Naive thymus-derived CD4-positive, alpha-beta T cell (primary cell): ENCODE results near the gene ACAP2. TPM values are rescaled to one million over a fixed set of nuclear protein-coding genes. Genes with fewer than 3 reads are reported as not detected.
"Not testable (repeated sequence)": the region's sequence is repeated elsewhere in the genome, so short reads cannot be mapped to it uniquely, and the experiment has no call there.

Experiments
- ATAC-seq: fragments of 150-1000 bp; cut with Tn5 transposase; 2 replicates; pipeline ENCODE4 v1.10.0; 2021; ENCODE audit warnings: mild to moderate bottlenecking, moderate library complexity
- CTCF ChIA-PET: fragments of 350-600 bp; sonication (Branson Sonifier 250); formaldehyde crosslinking; loops from one replicate; lab custom pipeline; 2021; ENCODE audit warnings: antibody characterized with exemption; lab: Charles Lee
- POLR2A ChIA-PET: fragments of 350-600 bp; sonication (Branson Sonifier 250); formaldehyde crosslinking; loops from one replicate; lab custom pipeline; 2021; ENCODE audit warnings: antibody characterized with exemption, inconsistent platforms; lab: Charles Lee
- DNase-seq, 9 donors: peaks; one replicate each; pipeline versions ENCODE4 v3.0.0 to v3.0.0-alpha.2; 2020 to 2022; ENCODE audit warnings: mixed read lengths in 1 of 9
- H3K27ac ChIP-seq: one replicate; pipeline ENCODE4 v1.7.0; 2013; ENCODE audit warnings: mild to moderate bottlenecking, low read depth, low read length, moderate library complexity
- H3K27me3 ChIP-seq, 2 donors: one replicate each; pipeline ENCODE4 v1.7.0; 2013; ENCODE audit warnings: low read length in 2 of 2, mild to moderate bottlenecking in 2 of 2, moderate library complexity in 2 of 2; ENCODE audit not compliant: control insufficient read depth in 2 of 2, insufficient read depth in 2 of 2
- H3K36me3 ChIP-seq, 3 experiments: 1 replicate in 2 of 3; 2 replicates in 1 of 3; pipeline ENCODE4 v1.7.0; 2013; ENCODE audit warnings: low read length in 3 of 3, mild to moderate bottlenecking in 3 of 3, moderate library complexity in 1 of 3; ENCODE audit not compliant: insufficient read depth in 3 of 3, control insufficient read depth in 2 of 3
- H3K4me1 ChIP-seq, 2 donors: one replicate each; pipeline ENCODE4 v1.7.0; 2013; ENCODE audit warnings: low read length in 2 of 2, mild to moderate bottlenecking in 2 of 2, moderate library complexity in 1 of 2; ENCODE audit not compliant: control insufficient read depth in 2 of 2, insufficient read depth in 2 of 2
- H3K4me3 ChIP-seq: 2 replicates; pipeline ENCODE4 v1.7.0; 2013; ENCODE audit warnings: mild to moderate bottlenecking, low read length
- H3K9me3 ChIP-seq, 3 experiments: 1 replicate in 2 of 3; 2 replicates in 1 of 3; pipeline ENCODE4 v1.7.0; 2013; ENCODE audit warnings: low read length in 3 of 3; ENCODE audit not compliant: control insufficient read depth in 2 of 3
- H3K27ac Mint-ChIP-seq, 9 donors: one replicate each; pipeline ENCODE4 v1.8.0; 2020 to 2022; ENCODE audit warnings: mixed read lengths in 9 of 9, mild to moderate bottlenecking in 8 of 9, moderate library complexity in 5 of 9, inconsistent platforms in 2 of 9
- H3K27me3 Mint-ChIP-seq, 5 donors: one replicate each; pipeline ENCODE4 v1.8.0; 2021 to 2022; ENCODE audit warnings: mixed read lengths in 5 of 5, mild to moderate bottlenecking in 1 of 5
- H3K36me3 Mint-ChIP-seq, 5 donors: one replicate each; pipeline ENCODE4 v1.8.0; 2020 to 2022; ENCODE audit warnings: mixed read lengths in 5 of 5, mild to moderate bottlenecking in 3 of 5, inconsistent platforms in 1 of 5
- H3K4me1 Mint-ChIP-seq, 7 donors: one replicate each; pipeline ENCODE4 v1.8.0; 2020 to 2022; ENCODE audit warnings: mixed read lengths in 7 of 7, mild to moderate bottlenecking in 3 of 7, inconsistent platforms in 1 of 7
- H3K4me3 Mint-ChIP-seq, 10 donors: one replicate each; pipeline ENCODE4 v1.8.0; 2020 to 2022; ENCODE audit warnings: mild to moderate bottlenecking in 10 of 10, mixed read lengths in 10 of 10, moderate library complexity in 6 of 10, inconsistent platforms in 2 of 10
- H3K9me3 Mint-ChIP-seq, 11 donors: one replicate each; pipeline ENCODE4 v1.8.0; 2020 to 2022; ENCODE audit warnings: mixed read lengths in 11 of 11, mild to moderate bottlenecking in 4 of 11, inconsistent platforms in 1 of 11, moderate library complexity in 1 of 11
- intact Hi-C, 2 donors: fragments of 100-400 bp; cut with micrococcal nuclease; formaldehyde crosslinking; loops; one replicate each; pipeline ENCODE4 v1.15.1; 2023
- polyA plus RNA-seq, 2 donors: library from polyadenylated mRNA; unstranded; fragments of 300-500 nt; fragmentation: Illumina TruSeq; gene quantifications; one replicate each; pipeline ENCODE4 v1.2.3, GENCODE V29; 2021
- total RNA-seq, 6 experiments: library from RNA in 5 of 6; stranded (reverse) in 5 of 6; gene quantifications; 1 replicate in 5 of 6; 2 replicates in 1 of 6; pipeline ENCODE4 v1.2.3 and lab custom pipeline; 2021 to 2026

ACAP2 gene, protein sequence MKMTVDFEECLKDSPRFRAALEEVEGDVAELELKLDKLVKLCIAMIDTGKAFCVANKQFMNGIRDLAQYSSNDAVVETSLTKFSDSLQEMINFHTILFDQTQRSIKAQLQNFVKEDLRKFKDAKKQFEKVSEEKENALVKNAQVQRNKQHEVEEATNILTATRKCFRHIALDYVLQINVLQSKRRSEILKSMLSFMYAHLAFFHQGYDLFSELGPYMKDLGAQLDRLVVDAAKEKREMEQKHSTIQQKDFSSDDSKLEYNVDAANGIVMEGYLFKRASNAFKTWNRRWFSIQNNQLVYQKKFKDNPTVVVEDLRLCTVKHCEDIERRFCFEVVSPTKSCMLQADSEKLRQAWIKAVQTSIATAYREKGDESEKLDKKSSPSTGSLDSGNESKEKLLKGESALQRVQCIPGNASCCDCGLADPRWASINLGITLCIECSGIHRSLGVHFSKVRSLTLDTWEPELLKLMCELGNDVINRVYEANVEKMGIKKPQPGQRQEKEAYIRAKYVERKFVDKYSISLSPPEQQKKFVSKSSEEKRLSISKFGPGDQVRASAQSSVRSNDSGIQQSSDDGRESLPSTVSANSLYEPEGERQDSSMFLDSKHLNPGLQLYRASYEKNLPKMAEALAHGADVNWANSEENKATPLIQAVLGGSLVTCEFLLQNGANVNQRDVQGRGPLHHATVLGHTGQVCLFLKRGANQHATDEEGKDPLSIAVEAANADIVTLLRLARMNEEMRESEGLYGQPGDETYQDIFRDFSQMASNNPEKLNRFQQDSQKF
- total RNA-seq, result 100 to 1,000 TPM in 1 of 5 experiments, 10 to 100 TPM in 4; 68.1 to 111 (median 74.2) TPM
- polyA plus RNA-seq, result 10 to 100 TPM; 40.1 to 45.7 TPM
- total RNA-seq (lab: John Stamatoyannopoulos, UW), result 150 reads per million, percentile 90 among the genes with 10 or more reads in this experiment

DNA sequence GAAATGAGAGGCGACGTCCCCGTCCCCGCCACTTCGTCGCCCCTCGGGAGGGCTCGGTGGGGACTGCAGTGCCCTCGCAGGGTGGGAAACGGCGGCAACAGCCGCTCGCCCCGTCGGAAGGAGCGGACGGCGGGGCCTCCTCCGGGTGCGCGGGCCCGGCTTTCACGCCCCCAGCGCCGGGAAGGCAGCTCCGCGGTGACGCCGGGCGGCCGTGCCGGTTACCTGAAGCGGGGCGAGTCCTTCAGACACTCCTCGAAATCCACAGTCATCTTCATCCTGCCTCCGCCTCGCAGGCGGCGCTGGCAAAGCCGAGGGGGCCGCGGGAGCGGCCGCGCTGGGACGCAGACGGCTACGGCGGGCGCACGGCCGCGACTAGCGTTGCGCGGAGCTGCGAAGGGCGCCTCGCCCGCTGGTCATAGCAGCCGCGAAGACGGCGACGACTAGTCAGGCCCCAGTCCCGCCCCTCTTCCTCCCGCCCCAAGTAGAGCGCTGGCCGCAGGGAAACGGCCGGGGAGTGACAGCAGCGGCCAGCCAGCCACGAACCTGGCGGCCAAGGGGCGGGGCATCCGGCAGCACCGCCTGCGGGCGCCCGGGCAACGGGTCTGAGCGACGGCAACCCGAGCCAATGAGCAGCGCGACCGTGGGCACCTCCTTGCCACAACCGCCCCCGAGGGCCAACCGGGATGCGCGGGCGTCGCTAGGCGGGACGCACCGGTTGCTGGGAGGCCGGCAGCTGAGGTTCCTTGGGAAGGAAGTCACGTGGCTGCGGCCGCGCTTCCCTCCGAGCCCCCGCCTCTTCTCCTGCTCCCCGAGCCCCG lies at the start of gene ACAP2:
TSS of gene ACAP2 (minus strand) at position 448 of the 818 bp plus-strand sequence. CDS start at position 275, 173 bp downstream.
- intact Hi-C loops, result loop anchor here (1.0 to 10.0 kb wide), 15 partner anchors 16 to 990 kb away; partner anchors contain the start of genes ATP13A3 (in 2 of the 2), LSG1 (in 2 of the 2), PPP1R2 (in 2 of the 2) and XXYLT1 (in 2 of the 2)
- peaks cover 0 to 8% (median 0%) of the 10 kb centered on the region in 3 experiments for H3K36me3 ChIP-seq
- peaks cover 30 to 68% (median 55%) of the 10 kb centered on the region in 7 donors for H3K4me1 Mint-ChIP-seq
- DNase-seq (peak; percentile 96 to 100 (median 98)), ATAC-seq (peak; percentile 96)
- H3K4me1 ChIP-seq, result peaks cover 24 to 38% of the 10 kb centered on the region in 2 donors
- POLR2A ChIA-PET, result interaction anchor here (0.7 to 3.2 kb wide), 11 partner anchors 13 to 771 kb away, joined by 3 to 18 read pairs (median 3); partner anchors contain the start of genes LSG1 and PPP1R2
- peak within 1 kb of the TSS; percentile 87 for H3K27ac ChIP-seq
- H3K36me3 Mint-ChIP-seq, result no peaks in the 10 kb centered on the region
- CTCF ChIA-PET, result interaction anchor here (0.6 to 0.8 kb wide), 2 partner anchors 18 to 80 kb away, joined by 3 read pairs; no protein-coding TSS in a partner anchor
- H3K27me3 ChIP-seq, result no peaks in the 10 kb centered on the region
- H3K4me3 ChIP-seq, result peak within 1 kb of the TSS; percentile 91
- H3K4me3 Mint-ChIP-seq, result peak within 1 kb of the TSS; percentile 94 to 98 (median 96)
- H3K27ac Mint-ChIP-seq, result peak within 1 kb of the TSS; percentile 84 to 95 (median 91)
- H3K9me3 Mint-ChIP-seq, result no peaks in the 10 kb centered on the region
- H3K9me3 ChIP-seq, result no peaks in the 10 kb centered on the region
- H3K27me3 Mint-ChIP-seq, result no peaks in the 10 kb centered on the region

DNA sequence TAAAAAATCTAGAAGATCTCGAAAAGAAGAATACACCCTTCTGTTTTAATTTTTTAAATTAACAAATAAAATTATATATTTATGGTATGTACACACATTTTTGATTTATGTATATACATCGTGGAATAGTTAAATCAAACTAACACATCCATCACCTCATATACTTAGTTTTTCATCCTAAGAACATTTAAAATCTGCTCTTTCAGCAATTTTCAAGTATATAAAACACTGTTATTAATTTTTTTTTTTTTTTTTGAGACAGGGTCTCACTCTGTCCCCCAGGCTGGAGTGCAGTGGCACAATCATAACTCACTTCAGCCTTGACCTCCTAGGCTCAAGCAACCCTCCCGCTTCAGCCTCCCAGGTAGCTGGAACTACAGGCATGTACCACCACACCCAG lies 32.8 kb upstream of the ACAP2 start:
- intact Hi-C loops, result no loop called here
- ChIA-PET CTCF (no interaction called here), POLR2A (interaction anchor here (0.7 kb wide), 1 partner anchor 77 kb away, joined by 3 read pairs; no protein-coding TSS in a partner anchor)
- H3K36me3 ChIP-seq, result no peaks in the 10 kb centered on the region
- ATAC-seq (no peak), DNase-seq (no peak)
- no peaks in the 10 kb centered on the region for H3K9me3 ChIP-seq
- H3K27ac ChIP-seq, result no peak overlapping the region
- Mint-ChIP-seq H3K36me3 (no peaks in the 10 kb centered on the region), H3K27ac (peak overlapping the region in 1 of 9 donors; percentile 84), H3K9me3 (peaks cover 0 to 4% (median 0%) of the 10 kb centered on the region in 11 donors), H3K4me1 (peaks cover 0 to 6% (median 0%) of the 10 kb centered on the region in 7 donors), H3K4me3 (no peak overlapping the region), H3K27me3 (peaks cover 0 to 25% (median 0%) of the 10 kb centered on the region in 5 donors)
- H3K4me3 ChIP-seq, result no peak overlapping the region
- H3K4me1 ChIP-seq, result no peaks in the 10 kb centered on the region
- H3K27me3 ChIP-seq, result no peaks in the 10 kb centered on the region

DNA sequence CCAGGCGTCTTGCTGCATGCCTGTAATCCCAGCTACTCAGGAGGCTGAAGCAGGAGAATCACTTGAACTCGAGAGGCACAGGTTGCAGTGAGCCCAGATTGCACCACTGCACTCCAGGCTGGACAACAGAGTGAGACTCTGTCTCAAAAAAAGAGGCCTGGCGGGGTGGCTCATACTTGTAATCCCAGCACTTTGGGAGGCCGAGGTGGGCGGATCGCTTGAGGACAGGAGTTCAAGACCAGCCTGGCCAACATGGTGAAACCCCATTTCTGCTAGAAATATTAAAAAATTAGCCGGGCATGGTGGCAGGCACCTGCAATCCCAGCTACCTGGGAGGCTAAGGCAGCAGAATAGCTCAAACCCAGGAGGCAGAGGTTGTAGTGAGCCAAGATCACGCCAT lies 32.3 kb upstream of the ACAP2 start:
- H3K4me3 Mint-ChIP-seq, ATAC-seq, H3K27ac ChIP-seq, intact Hi-C loops, H3K27ac Mint-ChIP-seq, H3K36me3 Mint-ChIP-seq, POLR2A ChIA-PET, DNase-seq, CTCF ChIA-PET, H3K36me3 ChIP-seq, H3K27me3 ChIP-seq, H3K9me3 Mint-ChIP-seq, H3K4me3 ChIP-seq, H3K4me1 ChIP-seq, H3K4me1 Mint-ChIP-seq, H3K9me3 ChIP-seq: not testable (repeated sequence)
- peaks cover 0 to 25% (median 0%) of the 10 kb centered on the region in 5 donors for H3K27me3 Mint-ChIP-seq

DNA sequence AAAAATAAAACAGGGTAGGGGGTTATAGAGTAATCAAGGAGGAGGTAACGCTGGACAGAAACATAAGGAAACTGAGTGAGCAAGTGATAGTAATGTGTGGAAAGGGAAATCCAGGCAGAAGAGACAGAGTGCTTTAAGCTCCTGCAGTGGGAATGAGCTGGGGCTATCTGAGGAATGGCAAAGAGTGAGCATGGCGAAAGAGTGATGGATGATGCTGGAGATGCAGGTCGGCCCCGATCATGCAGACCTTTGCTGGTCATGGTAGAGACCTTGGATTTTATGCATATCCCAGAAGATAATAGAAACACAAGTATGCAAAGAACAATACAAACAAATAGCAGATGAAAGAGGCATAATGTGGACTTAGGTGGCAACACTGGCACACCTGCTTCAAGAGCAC lies 26.0 kb upstream of the ACAP2 start:
- H3K27ac Mint-ChIP-seq, result peak overlapping the region in 3 of 9 donors; percentile 1 to 71 (median 28)
- Histone ChIP-seq H3K9me3 (peaks cover 0 to 13% (median 0%) of the 10 kb centered on the region in 3 experiments), H3K4me1 (no peaks in the 10 kb centered on the region), H3K4me3 (no peak overlapping the region), H3K36me3 (no peaks in the 10 kb centered on the region), H3K27me3 (no peaks in the 10 kb centered on the region), H3K27ac (no peak overlapping the region)
- peaks cover 11 to 15% (median 14%) of the 10 kb centered on the region in 5 donors for H3K36me3 Mint-ChIP-seq
- ATAC-seq, result no peak
- H3K4me1 Mint-ChIP-seq, result peaks cover 2 to 14% (median 10%) of the 10 kb centered on the region in 7 donors
- CTCF ChIA-PET, result no interaction called here
- peaks cover 7 to 22% (median 12%) of the 10 kb centered on the region in 11 donors for H3K9me3 Mint-ChIP-seq
- no peak overlapping the region for H3K4me3 Mint-ChIP-seq
- H3K27me3 Mint-ChIP-seq, result peaks cover 0 to 2% (median 0%) of the 10 kb centered on the region in 5 donors
- POLR2A ChIA-PET, result no interaction called here
- no peak for DNase-seq
- intact Hi-C loops, result no loop called here

DNA sequence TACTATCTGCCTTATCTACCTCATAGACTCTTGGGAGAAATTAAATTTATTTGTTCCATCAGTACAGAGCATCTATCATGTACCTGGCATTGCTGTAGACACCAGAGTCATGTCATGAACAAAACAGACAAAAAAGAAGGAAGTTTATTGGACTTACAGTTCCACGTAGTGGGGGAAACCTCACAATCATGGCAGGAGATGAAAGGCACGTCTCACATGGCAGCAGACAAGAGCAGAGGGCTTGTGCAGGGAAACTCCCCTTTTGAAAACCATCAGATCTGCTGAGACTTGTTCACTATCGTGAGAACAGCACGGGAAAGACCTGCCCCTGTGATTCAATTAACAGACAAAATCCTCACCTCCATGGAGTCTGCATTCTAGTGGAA lies 25.6 kb upstream of the ACAP2 start:
- Mint-ChIP-seq H3K27ac (peak overlapping the region; percentile 6 to 90 (median 71)), H3K9me3 (peaks cover 7 to 22% (median 12%) of the 10 kb centered on the region in 11 donors), H3K4me1 (peaks cover 2 to 14% (median 10%) of the 10 kb centered on the region in 7 donors), H3K36me3 (peaks cover 11 to 15% (median 14%) of the 10 kb centered on the region in 5 donors), H3K4me3 (peak overlapping the region in 1 of 10 donors; percentile 3), H3K27me3 (peaks cover 0 to 2% (median 0%) of the 10 kb centered on the region in 5 donors)
- Histone ChIP-seq H3K27ac (no peak overlapping the region), H3K36me3 (no peaks in the 10 kb centered on the region), H3K9me3 (peaks cover 0 to 13% (median 0%) of the 10 kb centered on the region in 3 experiments), H3K27me3 (no peaks in the 10 kb centered on the region), H3K4me1 (no peaks in the 10 kb centered on the region), H3K4me3 (no peak overlapping the region)
- ChIA-PET CTCF (no interaction called here), POLR2A (no interaction called here)
- peak in 2 of 9 donors; percentile 15 to 39 for DNase-seq
- peak; percentile 46 for ATAC-seq
- intact Hi-C loops, result no loop called here
